Adrenal gland (tissue), 12 donors: Measurements from ENCODE around the gene THBD. TPM values are rescaled to one million over a fixed set of nuclear protein-coding genes. Genes with fewer than 3 reads are reported as not detected.
A peak's percentile ranks its signal among the peaks of the same experiment; 100 is the strongest.

ENCODE experiments used
- DNase-seq, 7 donors: peaks; one replicate each; pipeline ENCODE4 v3.0.0-alpha.2; 2019 to 2020
- H3K27ac ChIP-seq, 5 donors: fragments of 200-600 bp; sonication (generic) in 4 of 5; 1 replicate in 3 of 5; 2 replicates in 2 of 5; pipeline versions ENCODE4 v1.5.1 to v1.8.0; 2016 to 2020; ENCODE audit warnings: mild to moderate bottlenecking in 1 of 5
- H3K27me3 ChIP-seq: fragments of 200-600 bp; 2 replicates; pipeline ENCODE4 v1.8.0; 2021
- H3K36me3 ChIP-seq, 2 donors: fragments of 200-600 bp; replicated peaks in 1 of 2; 1 replicate in 1 of 2; 2 replicates in 1 of 2; pipeline versions ENCODE4 v1.5.1 to v1.8.0; 2018 to 2022
- H3K4me1 ChIP-seq, 2 donors: fragments of 200-600 bp; replicated peaks in 1 of 2; 1 replicate in 1 of 2; 2 replicates in 1 of 2; pipeline versions ENCODE4 v1.5.1 to v1.8.0; 2018 to 2021
- H3K4me3 ChIP-seq, 4 donors: fragments of 200-600 bp; sonication (generic) in 3 of 4; one replicate each; pipeline ENCODE4 v1.5.1; 2016 to 2018
- H3K9me3 ChIP-seq, 3 donors: fragments of 200-600 bp; sonication (generic) in 1 of 3; replicated peaks in 1 of 3; 1 replicate in 2 of 3; 2 replicates in 1 of 3; pipeline versions ENCODE4 v1.5.1 to v1.8.0; 2016 to 2021
- CTCF ChIP-seq, 6 experiments: fragments of 450-650 bp in 4 of 6; fragments of 200-600 bp in 2 of 6; sonication (generic) in 1 of 6; IDR thresholded peaks; 1 replicate in 5 of 6; 2 replicates in 1 of 6; pipeline versions ENCODE4 v1.5.1 to v1.8.0; 2016 to 2021; ENCODE audit warnings: antibody characterized with exemption in 6 of 6, mild to moderate bottlenecking in 2 of 6, moderate library complexity in 1 of 6
- POLR2A ChIP-seq, 2 donors: fragments of 450-650 bp; IDR thresholded peaks; one replicate each; pipeline ENCODE4 v1.6.1; 2017; ENCODE audit warnings: antibody characterized with exemption in 2 of 2, mild to moderate bottlenecking in 2 of 2, moderate library complexity in 1 of 2
- WGBS, 4 donors: extraction: QIAGEN DNeasy Blood & Tissue Kit in 2 of 4; methylation state at CpG; one replicate each; pipeline versions ENCODE4 v1.1.5 to v1.1.7; 2013 to 2017; 5-methylcytosine and 5-hydroxymethylcytosine counted together
- intact Hi-C, 2 donors: fragments of 100-400 bp; cut with DNase I; formaldehyde crosslinking; loops; one replicate each; pipeline versions ENCODE4 v1.14.1 to v1.15.0; 2022 to 2023
- polyA plus RNA-seq, 3 donors: library from polyadenylated mRNA; stranded (reverse); fragments of 200-250 nt in 2 of 3; fragments of 350-450 nt in 1 of 3; fragmentation: Illumina TruSeq in 1 of 3; extraction: RNeasy Lipid Tissue Mini Kit (QIAGEN cat#74804) in 1 of 3; gene quantifications; one replicate each; pipeline ENCODE4 v1.2.3, GENCODE V29; 2013 to 2014
- total RNA-seq, 9 donors: library from RNA; depleted of rRNA in 4 of 9; stranded (reverse); fragments of >200 nt in 4 of 9; fragments of 120-200 nt in 1 of 9; fragmentation: NEBNext Ultra II Directional in 1 of 9; extraction: Animal tissue kit (Norgen Biotek cat#: 25700) in 1 of 9; gene quantifications; one replicate each; pipeline versions ENCODE4 v1.1.0 to v1.2.4, GENCODE V29; 2013 to 2023
- donor health status: healthy with polysubstance abuse.
- donor health status: Bipolar disorder and iron deficiency.
- donor health status: DM: yes; HTN: yes; CAD: no.
- donor health status: DM: no; HTN: no; CAD: no.
- donor health status: DM: no; HTN: no; CAD: no.
- donor health status: DM: yes; HTN: yes; CAD: no.

THBD gene
- total and polyA plus RNA-seq, 12 donors: 1.2 to 58.0 (median 17.5) TPM

- DNase-seq: no peak
- Histone ChIP-seq H3K36me3 (no peaks in the 10 kb centered on the region), H3K27me3 (no peaks in the 10 kb centered on the region), H3K4me1 (peaks cover 0 to 16% of the 10 kb centered on the region in 2 donors), H3K4me3 (no peak overlapping the region), H3K27ac (no peak overlapping the region), H3K9me3 (no peaks in the 10 kb centered on the region)
- no peak for TF ChIP-seq POLR2A (IDR thresholded peaks at IDR 0.05)
- intact Hi-C loops: no loop called here
- WGBS, 4 donors: 86 to 97% (median 94%) methylated on average over 3 of the region's 3 CpGs
These were observed 46.6 kb upstream of the THBD start for GRCh38 chr20:23096097-23096496.

- no peaks in the 10 kb centered on the region for H3K27me3 ChIP-seq
- H3K4me1 ChIP-seq: peaks cover 0 to 17% of the 10 kb centered on the region in 2 donors
- 68 to 88% (median 72%) methylated on average over 3 of the region's 3 CpGs for WGBS, 4 donors
- no peaks in the 10 kb centered on the region for H3K9me3 ChIP-seq
- no peaks in the 10 kb centered on the region for H3K36me3 ChIP-seq
- TF ChIP-seq POLR2A (IDR thresholded peaks at IDR 0.05) (no peak), CTCF (IDR thresholded peaks at IDR 0.05) (no peak)
- H3K4me3 ChIP-seq: no peak overlapping the region
- intact Hi-C loops: no loop called here
- no peak overlapping the region for H3K27ac ChIP-seq
- peak in 1 of 7 donors; percentile 35 for DNase-seq
These were observed 46.0 kb upstream of the THBD start for GRCh38 chr20:23095499-23095898.

- no peak for DNase-seq
- Histone ChIP-seq H3K36me3 (no peaks in the 10 kb centered on the region), H3K27ac (no peak overlapping the region), H3K9me3 (no peaks in the 10 kb centered on the region), H3K4me3 (no peak overlapping the region), H3K4me1 (peaks cover 0 to 19% of the 10 kb centered on the region in 2 donors), H3K27me3 (no peaks in the 10 kb centered on the region)
- intact Hi-C loops: no loop called here
- TF ChIP-seq CTCF (IDR thresholded peaks at IDR 0.05) (no peak), POLR2A (IDR thresholded peaks at IDR 0.05) (no peak)
- WGBS, 4 donors: 78 to 87% (median 83%) methylated on average over 8 of the region's 8 CpGs
These were observed 45.5 kb upstream of the THBD start for GRCh38 chr20:23094927-23095326.

- no peak overlapping the region for H3K4me3 ChIP-seq
- H3K36me3 ChIP-seq: no peaks in the 10 kb centered on the region
- no peaks in the 10 kb centered on the region for H3K27me3 ChIP-seq
- peaks cover 0 to 19% of the 10 kb centered on the region in 2 donors for H3K4me1 ChIP-seq
- TF ChIP-seq CTCF (IDR thresholded peaks at IDR 0.05): no peak
- no peak for TF ChIP-seq POLR2A (IDR thresholded peaks at IDR 0.05)
- intact Hi-C loops: no loop called here
- H3K9me3 ChIP-seq: no peaks in the 10 kb centered on the region
- H3K27ac ChIP-seq: no peak overlapping the region
- 78 to 84% (median 82%) methylated on average over 13 of the region's 13 CpGs for WGBS, 4 donors
- DNase-seq: no peak
These were observed 44.9 kb upstream of the THBD start for GRCh38 chr20:23094213-23094896.

- H3K4me1 ChIP-seq: peaks cover 0 to 19% of the 10 kb centered on the region in 2 donors
- H3K4me3 ChIP-seq: no peak overlapping the region
- TF ChIP-seq POLR2A (IDR thresholded peaks at IDR 0.05) (no peak), CTCF (IDR thresholded peaks at IDR 0.05) (no peak)
- no peaks in the 10 kb centered on the region for H3K27me3 ChIP-seq
- intact Hi-C loops: no loop called here
- 60 to 70% (median 66%) methylated on average over 3 of the region's 3 CpGs for WGBS, 4 donors
- H3K9me3 ChIP-seq: no peaks in the 10 kb centered on the region
- H3K27ac ChIP-seq: no peak overlapping the region
- no peaks in the 10 kb centered on the region for H3K36me3 ChIP-seq
- peak in 1 of 7 donors; percentile 14 for DNase-seq
These were observed 44.1 kb upstream of the THBD start for GRCh38 chr20:23093613-23094012.
